HEK293 (cell line): ENCODE results near the gene SRRM4.

Experiments
- SP2 ChIP-seq: fragments of 450-650 bp; formaldehyde crosslinking; IDR thresholded peaks from 2 replicates; pipeline ENCODE4 v1.5.1; 2016; ENCODE audit warnings: missing biosample characterization, missing genetic modification characterization
- YY1 ChIP-seq: fragments of 450-650 bp; formaldehyde crosslinking; IDR thresholded peaks from 2 replicates; pipeline ENCODE4 v1.5.1; 2018; ENCODE audit warnings: missing biosample characterization, missing genetic modification characterization
- ZNF530 ChIP-seq: fragments of 450-650 bp; formaldehyde crosslinking; IDR thresholded peaks from 2 replicates; pipeline ENCODE4 v1.5.1; 2016; ENCODE audit warnings: low read depth, missing biosample characterization, missing genetic modification characterization
- ZNF670 ChIP-seq: fragments of 450-650 bp; formaldehyde crosslinking; IDR thresholded peaks from 2 replicates; pipeline ENCODE4 v1.5.1; 2016; ENCODE audit warnings: missing biosample characterization, missing genetic modification characterization, low read depth
- ZNF776 ChIP-seq: fragments of 450-650 bp; formaldehyde crosslinking; IDR thresholded peaks from 2 replicates; pipeline ENCODE4 v1.5.0; 2017; ENCODE audit warnings: missing biosample characterization, missing genetic modification characterization, borderline replicate concordance
- ZNF837 ChIP-seq: fragments of 450-650 bp; formaldehyde crosslinking; IDR thresholded peaks from 2 replicates; pipeline ENCODE4 v1.5.1; 2016; ENCODE audit warnings: missing biosample characterization, missing genetic modification characterization
- TF ChIP-seq, protein P1 (sequence below): fragments of 450-650 bp; formaldehyde crosslinking; IDR thresholded peaks from 2 replicates; pipeline ENCODE4 v1.5.1; 2016; ENCODE audit warnings: missing biosample characterization, missing genetic modification characterization
- TF ChIP-seq, protein P2 (sequence below): fragments of 450-650 bp; formaldehyde crosslinking; IDR thresholded peaks from 2 replicates; pipeline ENCODE4 v1.5.1; 2016; ENCODE audit warnings: missing biosample characterization, missing genetic modification characterization
- TF ChIP-seq, protein P3 (sequence below): fragments of 450-650 bp; formaldehyde crosslinking; IDR thresholded peaks from 2 replicates; pipeline ENCODE4 v1.5.1; 2016; ENCODE audit warnings: missing biosample characterization, missing genetic modification characterization
- TF ChIP-seq, protein P4 (sequence below): fragments of 450-650 bp; formaldehyde crosslinking; IDR thresholded peaks from 2 replicates; pipeline ENCODE4 v1.5.1; 2016; ENCODE audit warnings: missing biosample characterization, missing genetic modification characterization
- TF ChIP-seq, protein P5 (sequence below): fragments of 450-650 bp; formaldehyde crosslinking; IDR thresholded peaks from 2 replicates; pipeline ENCODE4 v1.5.1; 2016; ENCODE audit warnings: missing biosample characterization, missing genetic modification characterization

DNA sequence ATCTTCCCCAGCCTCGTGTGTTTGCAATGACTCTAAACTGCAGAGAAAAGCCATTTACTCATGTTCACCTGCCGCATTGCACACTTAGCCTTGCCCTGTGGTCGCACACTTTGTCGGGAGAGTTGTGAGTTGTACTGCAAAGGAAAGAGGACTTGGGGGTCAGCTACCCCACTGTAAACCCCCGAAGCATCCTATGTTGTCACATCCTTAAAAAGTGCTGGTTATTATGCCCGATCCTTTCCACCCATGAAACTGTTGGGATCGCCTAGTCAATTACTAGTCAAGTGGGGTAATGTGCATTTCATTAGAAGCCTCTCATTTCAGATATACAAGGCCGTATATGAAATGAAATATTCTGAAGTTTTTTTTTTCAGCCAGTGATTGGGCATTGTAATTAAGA lies 98.2 kb downstream of the SRRM4 start:
- TF ChIP-seq, protein P1, sequence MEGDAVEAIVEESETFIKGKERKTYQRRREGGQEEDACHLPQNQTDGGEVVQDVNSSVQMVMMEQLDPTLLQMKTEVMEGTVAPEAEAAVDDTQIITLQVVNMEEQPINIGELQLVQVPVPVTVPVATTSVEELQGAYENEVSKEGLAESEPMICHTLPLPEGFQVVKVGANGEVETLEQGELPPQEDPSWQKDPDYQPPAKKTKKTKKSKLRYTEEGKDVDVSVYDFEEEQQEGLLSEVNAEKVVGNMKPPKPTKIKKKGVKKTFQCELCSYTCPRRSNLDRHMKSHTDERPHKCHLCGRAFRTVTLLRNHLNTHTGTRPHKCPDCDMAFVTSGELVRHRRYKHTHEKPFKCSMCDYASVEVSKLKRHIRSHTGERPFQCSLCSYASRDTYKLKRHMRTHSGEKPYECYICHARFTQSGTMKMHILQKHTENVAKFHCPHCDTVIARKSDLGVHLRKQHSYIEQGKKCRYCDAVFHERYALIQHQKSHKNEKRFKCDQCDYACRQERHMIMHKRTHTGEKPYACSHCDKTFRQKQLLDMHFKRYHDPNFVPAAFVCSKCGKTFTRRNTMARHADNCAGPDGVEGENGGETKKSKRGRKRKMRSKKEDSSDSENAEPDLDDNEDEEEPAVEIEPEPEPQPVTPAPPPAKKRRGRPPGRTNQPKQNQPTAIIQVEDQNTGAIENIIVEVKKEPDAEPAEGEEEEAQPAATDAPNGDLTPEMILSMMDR (tag by site-specific recombination) = no peak
- TF ChIP-seq, protein P2, sequence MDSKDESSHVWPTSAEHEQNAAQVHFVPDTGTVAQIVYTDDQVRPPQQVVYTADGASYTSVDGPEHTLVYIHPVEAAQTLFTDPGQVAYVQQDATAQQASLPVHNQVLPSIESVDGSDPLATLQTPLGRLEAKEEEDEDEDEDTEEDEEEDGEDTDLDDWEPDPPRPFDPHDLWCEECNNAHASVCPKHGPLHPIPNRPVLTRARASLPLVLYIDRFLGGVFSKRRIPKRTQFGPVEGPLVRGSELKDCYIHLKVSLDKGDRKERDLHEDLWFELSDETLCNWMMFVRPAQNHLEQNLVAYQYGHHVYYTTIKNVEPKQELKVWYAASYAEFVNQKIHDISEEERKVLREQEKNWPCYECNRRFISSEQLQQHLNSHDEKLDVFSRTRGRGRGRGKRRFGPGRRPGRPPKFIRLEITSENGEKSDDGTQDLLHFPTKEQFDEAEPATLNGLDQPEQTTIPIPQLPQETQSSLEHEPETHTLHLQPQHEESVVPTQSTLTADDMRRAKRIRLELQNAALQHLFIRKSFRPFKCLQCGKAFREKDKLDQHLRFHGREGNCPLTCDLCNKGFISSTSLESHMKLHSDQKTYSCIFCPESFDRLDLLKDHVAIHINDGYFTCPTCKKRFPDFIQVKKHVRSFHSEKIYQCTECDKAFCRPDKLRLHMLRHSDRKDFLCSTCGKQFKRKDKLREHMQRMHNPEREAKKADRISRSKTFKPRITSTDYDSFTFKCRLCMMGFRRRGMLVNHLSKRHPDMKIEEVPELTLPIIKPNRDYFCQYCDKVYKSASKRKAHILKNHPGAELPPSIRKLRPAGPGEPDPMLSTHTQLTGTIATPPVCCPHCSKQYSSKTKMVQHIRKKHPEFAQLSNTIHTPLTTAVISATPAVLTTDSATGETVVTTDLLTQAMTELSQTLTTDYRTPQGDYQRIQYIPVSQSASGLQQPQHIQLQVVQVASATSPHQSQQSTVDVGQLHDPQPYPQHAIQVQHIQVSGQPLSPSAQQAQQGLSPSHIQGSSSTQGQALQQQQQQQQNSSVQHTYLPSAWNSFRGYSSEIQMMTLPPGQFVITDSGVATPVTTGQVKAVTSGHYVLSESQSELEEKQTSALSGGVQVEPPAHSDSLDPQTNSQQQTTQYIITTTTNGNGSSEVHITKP = no peak
- TF ChIP-seq, protein P3, sequence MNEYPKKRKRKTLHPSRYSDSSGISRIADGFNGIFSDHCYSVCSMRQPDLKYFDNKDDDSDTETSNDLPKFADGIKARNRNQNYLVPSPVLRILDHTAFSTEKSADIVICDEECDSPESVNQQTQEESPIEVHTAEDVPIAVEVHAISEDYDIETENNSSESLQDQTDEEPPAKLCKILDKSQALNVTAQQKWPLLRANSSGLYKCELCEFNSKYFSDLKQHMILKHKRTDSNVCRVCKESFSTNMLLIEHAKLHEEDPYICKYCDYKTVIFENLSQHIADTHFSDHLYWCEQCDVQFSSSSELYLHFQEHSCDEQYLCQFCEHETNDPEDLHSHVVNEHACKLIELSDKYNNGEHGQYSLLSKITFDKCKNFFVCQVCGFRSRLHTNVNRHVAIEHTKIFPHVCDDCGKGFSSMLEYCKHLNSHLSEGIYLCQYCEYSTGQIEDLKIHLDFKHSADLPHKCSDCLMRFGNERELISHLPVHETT (tag by site-specific recombination) = no peak
- TF ChIP-seq ZNF530 (tag by site-specific recombination) = no peak
- no peak for TF ChIP-seq ZNF670
- no peak for TF ChIP-seq ZNF776 (tag by site-specific recombination)
- TF ChIP-seq, protein P4, sequence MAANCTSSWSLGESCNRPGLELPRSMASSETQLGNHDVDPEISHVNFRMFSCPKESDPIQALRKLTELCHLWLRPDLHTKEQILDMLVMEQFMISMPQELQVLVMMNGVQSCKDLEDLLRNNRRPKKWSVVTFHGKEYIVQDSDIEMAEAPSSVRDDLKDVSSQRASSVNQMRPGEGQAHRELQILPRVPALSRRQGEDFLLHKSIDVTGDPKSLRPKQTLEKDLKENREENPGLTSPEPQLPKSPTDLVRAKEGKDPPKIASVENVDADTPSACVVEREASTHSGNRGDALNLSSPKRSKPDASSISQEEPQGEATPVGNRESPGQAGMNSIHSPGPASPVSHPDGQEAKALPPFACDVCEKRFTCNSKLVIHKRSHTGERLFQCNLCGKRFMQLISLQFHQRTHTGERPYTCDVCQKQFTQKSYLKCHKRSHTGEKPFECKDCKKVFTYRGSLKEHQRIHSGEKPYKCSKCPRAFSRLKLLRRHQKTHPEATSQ (tag by site-specific recombination) = no peak
- TF ChIP-seq ZNF837 (tag by site-specific recombination) = no peak
- no peak for TF ChIP-seq SP2 (tag by site-specific recombination)
- TF ChIP-seq, protein P5, sequence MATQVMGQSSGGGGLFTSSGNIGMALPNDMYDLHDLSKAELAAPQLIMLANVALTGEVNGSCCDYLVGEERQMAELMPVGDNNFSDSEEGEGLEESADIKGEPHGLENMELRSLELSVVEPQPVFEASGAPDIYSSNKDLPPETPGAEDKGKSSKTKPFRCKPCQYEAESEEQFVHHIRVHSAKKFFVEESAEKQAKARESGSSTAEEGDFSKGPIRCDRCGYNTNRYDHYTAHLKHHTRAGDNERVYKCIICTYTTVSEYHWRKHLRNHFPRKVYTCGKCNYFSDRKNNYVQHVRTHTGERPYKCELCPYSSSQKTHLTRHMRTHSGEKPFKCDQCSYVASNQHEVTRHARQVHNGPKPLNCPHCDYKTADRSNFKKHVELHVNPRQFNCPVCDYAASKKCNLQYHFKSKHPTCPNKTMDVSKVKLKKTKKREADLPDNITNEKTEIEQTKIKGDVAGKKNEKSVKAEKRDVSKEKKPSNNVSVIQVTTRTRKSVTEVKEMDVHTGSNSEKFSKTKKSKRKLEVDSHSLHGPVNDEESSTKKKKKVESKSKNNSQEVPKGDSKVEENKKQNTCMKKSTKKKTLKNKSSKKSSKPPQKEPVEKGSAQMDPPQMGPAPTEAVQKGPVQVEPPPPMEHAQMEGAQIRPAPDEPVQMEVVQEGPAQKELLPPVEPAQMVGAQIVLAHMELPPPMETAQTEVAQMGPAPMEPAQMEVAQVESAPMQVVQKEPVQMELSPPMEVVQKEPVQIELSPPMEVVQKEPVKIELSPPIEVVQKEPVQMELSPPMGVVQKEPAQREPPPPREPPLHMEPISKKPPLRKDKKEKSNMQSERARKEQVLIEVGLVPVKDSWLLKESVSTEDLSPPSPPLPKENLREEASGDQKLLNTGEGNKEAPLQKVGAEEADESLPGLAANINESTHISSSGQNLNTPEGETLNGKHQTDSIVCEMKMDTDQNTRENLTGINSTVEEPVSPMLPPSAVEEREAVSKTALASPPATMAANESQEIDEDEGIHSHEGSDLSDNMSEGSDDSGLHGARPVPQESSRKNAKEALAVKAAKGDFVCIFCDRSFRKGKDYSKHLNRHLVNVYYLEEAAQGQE (tag by site-specific recombination) = no peak
- TF ChIP-seq YY1 (tag by site-specific recombination) = no peak
